H1 (cell line): Measurements from ENCODE around the gene TCF25. TPM values are rescaled to one million over a fixed set of nuclear protein-coding genes. Genes with fewer than 3 reads are reported as not detected.

Source experiments
- CBX5 ChIP-seq: fragments of 300-800, 300-1000 bp; sonication (generic); IDR thresholded peaks from 2 replicates; pipeline ENCODE4 v1.7.1; 2016; ENCODE audit warnings: antibody characterized with exemption, low read length, low read depth
- CTBP2 ChIP-seq: IDR thresholded peaks from 2 replicates; pipeline ENCODE4 v1.7.0; 2011; ENCODE audit warnings: borderline replicate concordance, mild to moderate bottlenecking, moderate library complexity, mixed read lengths, low read length; ENCODE audit not compliant: insufficient read depth, insufficient read length
- polyA plus RNA-seq, 7 experiments: library from polyadenylated mRNA; depleted of rRNA in 3 of 7; stranded (reverse) in 5 of 7; unstranded in 2 of 7; fragments of >200 nt in 5 of 7; fragments of 200-250 nt in 2 of 7; gene quantifications; 1 replicate in 5 of 7; 2 replicates in 1 of 7; 4 replicates in 1 of 7; pipeline versions ENCODE4 v1.2.1 to v1.2.3, GENCODE V29; 2011 to 2013; ENCODE audit warnings: missing spikeins in 2 of 7, mixed read lengths in 2 of 7
- total RNA-seq: library from RNA; stranded (reverse); fragmentation: NEBNext Ultra II Directional; extraction: Animal tissue kit (Norgen Biotek cat#: 25700); gene quantifications from 2 replicates; pipeline ENCODE4 v1.2.1, GENCODE V29; 2021
- TF ChIP-seq, protein P1 (sequence below): IDR thresholded peaks from 2 replicates; pipeline ENCODE4 v1.6.1; 2012; ENCODE audit warnings: inconsistent platforms

The TCF25 gene
- total and polyA plus RNA-seq, 2 of the 8 experiments (the other 6 are each of a cell fraction or from before 2014, with no cell fraction given) = 78.1 to 102 TPM

DNA sequence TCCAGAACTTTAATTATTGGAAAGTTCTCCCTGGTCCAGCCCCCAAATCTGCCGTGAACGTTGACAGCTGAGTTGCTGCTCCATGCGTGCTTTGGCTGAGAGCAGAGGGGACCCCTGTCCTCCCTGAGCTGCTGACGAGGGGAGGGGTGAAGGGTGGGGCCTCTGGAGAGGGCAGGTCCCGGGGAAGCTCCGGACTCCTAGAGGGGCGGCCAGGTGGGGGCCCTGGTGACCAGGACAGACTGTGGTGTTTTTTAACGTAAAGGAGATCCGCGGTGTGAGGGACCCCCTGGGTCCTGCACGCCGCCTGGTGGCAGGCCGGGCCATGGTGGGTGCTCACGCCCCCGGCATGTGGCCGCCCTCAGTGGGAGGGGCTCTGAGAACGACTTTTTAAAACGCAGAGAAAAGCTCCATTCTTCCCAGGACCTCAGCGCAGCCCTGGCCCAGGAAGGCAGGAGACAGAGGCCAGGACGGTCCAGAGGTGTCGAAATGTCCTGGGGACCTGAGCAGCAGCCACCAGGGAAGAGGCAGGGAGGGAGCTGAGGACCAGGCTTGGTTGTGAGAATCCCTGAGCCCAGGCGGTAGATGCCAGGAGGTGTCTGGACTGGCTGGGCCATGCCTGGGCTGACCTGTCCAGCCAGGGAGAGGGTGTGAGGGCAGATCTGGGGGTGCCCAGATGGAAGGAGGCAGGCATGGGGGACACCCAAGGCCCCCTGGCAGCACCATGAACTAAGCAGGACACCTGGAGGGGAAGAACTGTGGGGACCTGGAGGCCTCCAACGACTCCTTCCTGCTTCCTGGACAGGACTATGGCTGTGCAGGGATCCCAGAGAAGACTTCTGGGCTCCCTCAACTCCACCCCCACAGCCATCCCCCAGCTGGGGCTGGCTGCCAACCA lies 45.3 kb downstream of the TCF25 start, which contains the start of gene MC1R (continued):
- TF ChIP-seq, protein P1, sequence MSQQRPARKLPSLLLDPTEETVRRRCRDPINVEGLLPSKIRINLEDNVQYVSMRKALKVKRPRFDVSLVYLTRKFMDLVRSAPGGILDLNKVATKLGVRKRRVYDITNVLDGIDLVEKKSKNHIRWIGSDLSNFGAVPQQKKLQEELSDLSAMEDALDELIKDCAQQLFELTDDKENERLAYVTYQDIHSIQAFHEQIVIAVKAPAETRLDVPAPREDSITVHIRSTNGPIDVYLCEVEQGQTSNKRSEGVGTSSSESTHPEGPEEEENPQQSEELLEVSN = 0 out of 2 replicates have a peak, but pooled peaks have one; percentile 36
- TF ChIP-seq CBX5 = no peak
- no peak for TF ChIP-seq CTBP2
